ENCODE measurements around the gene CCDC27. TPM values are rescaled to one million over a fixed set of nuclear protein-coding genes. Genes with fewer than 3 reads are reported as not detected.

CCDC27 gene
- total RNA-seq, 1 experiment from 2014 or later: not detected

GRCh38 chr1:3742439-3743298 lies 9.6 kb upstream of the CCDC27 start:
- no peak overlapping the region for H3K4me3 ChIP-seq (ENCODE audit: low read depth in 2 of 2, low read length in 2 of 2)
- ATAC-seq (no peak), DNase-seq (ENCODE audit: low read depth, low spot score) (no peak)
- no TSS peak for BruUV-seq (replicated peaks)
- H3K27ac ChIP-seq (ENCODE audit: low read length): no peak overlapping the region
- H3K9me3 ChIP-seq (ENCODE audit: control insufficient read depth, insufficient read depth, low read depth, low read length): no peaks in the 10 kb centered on the region
- in situ Hi-C loops (cut with HindIII; ENCODE audit: low pct_unique_long_range_greater_than_20kb, low sequenced_read_pairs): no loop called here
- no peaks in the 10 kb centered on the region; the same call in 1 of the 2 replicates for H3K36me3 ChIP-seq (ENCODE audit: control insufficient read depth, insufficient read depth, low read length)
- TF ChIP-seq TCF7L2 (IDR thresholded peaks at IDR 0.05; ENCODE audit: low read depth, low read length): no peak
- TF ChIP-seq SIN3A (IDR thresholded peaks at IDR 0.05; ENCODE audit: borderline replicate concordance, insufficient read depth, low read depth, low read length): no peak
- TF ChIP-seq REST (IDR thresholded peaks at IDR 0.05; ENCODE audit: insufficient read depth in 1 of 2, low read depth in 2 of 2, low read length in 1 of 2): no peak
- no peak for TF ChIP-seq POLR2AphosphoS5 (IDR thresholded peaks at IDR 0.05; ENCODE audit: low read depth, low read length)
- no peak for TF ChIP-seq CTCF (IDR thresholded peaks at IDR 0.05)
- ChIA-PET CTCF (no interaction called here), POLR2A (no interaction called here)
- peaks cover 7% of the 10 kb centered on the region for H3K4me1 ChIP-seq (ENCODE audit: control insufficient read depth, insufficient read depth, low read length)
- no peaks in the 10 kb centered on the region for H3K27me3 ChIP-seq (ENCODE audit: control insufficient read depth, insufficient read depth, low read length)
- intact Hi-C loops (cut with micrococcal nuclease; ENCODE audit: unreplicated experiment): no loop called here

GRCh38 chr1:3743421-3743820 lies 8.8 kb upstream of the CCDC27 start:
- H3K27me3 ChIP-seq (ENCODE audit: control insufficient read depth, insufficient read depth, low read length): no peaks in the 10 kb centered on the region
- peaks cover 8% of the 10 kb centered on the region for H3K4me1 ChIP-seq (ENCODE audit: control insufficient read depth, insufficient read depth, low read length)
- in situ Hi-C loops (cut with HindIII; ENCODE audit: low pct_unique_long_range_greater_than_20kb, low sequenced_read_pairs) (no loop called here), intact Hi-C loops (cut with micrococcal nuclease; ENCODE audit: unreplicated experiment) (no loop called here)
- H3K4me3 ChIP-seq (ENCODE audit: low read depth in 2 of 2, low read length in 2 of 2): no peak overlapping the region
- POLR2A ChIA-PET: no interaction called here
- no peaks in the 10 kb centered on the region; the same call in 1 of the 2 replicates for H3K36me3 ChIP-seq (ENCODE audit: control insufficient read depth, insufficient read depth, low read length)
- no peak for TF ChIP-seq SIN3A (IDR thresholded peaks at IDR 0.05; ENCODE audit: borderline replicate concordance, insufficient read depth, low read depth, low read length)
- no peak for TF ChIP-seq REST (IDR thresholded peaks at IDR 0.05; ENCODE audit: insufficient read depth in 1 of 2, low read depth in 2 of 2, low read length in 1 of 2)
- no peak for TF ChIP-seq TCF7L2 (IDR thresholded peaks at IDR 0.05; ENCODE audit: low read depth, low read length)
- no peak for TF ChIP-seq CTCF (IDR thresholded peaks at IDR 0.05)
- TF ChIP-seq POLR2AphosphoS5 (IDR thresholded peaks at IDR 0.05; ENCODE audit: low read depth, low read length): no peak
- DNase-seq (ENCODE audit: low read depth, low spot score): no peak
- ATAC-seq: no peak
- no peaks in the 10 kb centered on the region for H3K9me3 ChIP-seq (ENCODE audit: control insufficient read depth, insufficient read depth, low read depth, low read length)
- CTCF ChIA-PET: no interaction called here
- BruUV-seq (replicated peaks): no TSS peak
- H3K27ac ChIP-seq (ENCODE audit: low read length): no peak overlapping the region
